Left renal pelvis (tissue), 4 donors: Measurements from ENCODE around the gene KRT4. TPM values are rescaled to one million over a fixed set of nuclear protein-coding genes. Genes with fewer than 3 reads are reported as not detected.

Experiments
- DNase-seq, 4 donors: peaks; one replicate each; pipeline ENCODE4 v3.0.0-alpha.2; 2013; ENCODE audit warnings: low read depth in 4 of 4, low spot score in 3 of 4
- polyA plus RNA-seq, 4 donors: library from polyadenylated mRNA; unstranded; fragments of 120-200 nt; gene quantifications; one replicate each; pipeline ENCODE4 v1.2.1, GENCODE V29; 2013; ENCODE audit not compliant: insufficient read length in 4 of 4

The KRT4 gene
- polyA plus RNA-seq, 4 donors, result 0.17 to 2.7 (median 0.65) TPM

DNA sequence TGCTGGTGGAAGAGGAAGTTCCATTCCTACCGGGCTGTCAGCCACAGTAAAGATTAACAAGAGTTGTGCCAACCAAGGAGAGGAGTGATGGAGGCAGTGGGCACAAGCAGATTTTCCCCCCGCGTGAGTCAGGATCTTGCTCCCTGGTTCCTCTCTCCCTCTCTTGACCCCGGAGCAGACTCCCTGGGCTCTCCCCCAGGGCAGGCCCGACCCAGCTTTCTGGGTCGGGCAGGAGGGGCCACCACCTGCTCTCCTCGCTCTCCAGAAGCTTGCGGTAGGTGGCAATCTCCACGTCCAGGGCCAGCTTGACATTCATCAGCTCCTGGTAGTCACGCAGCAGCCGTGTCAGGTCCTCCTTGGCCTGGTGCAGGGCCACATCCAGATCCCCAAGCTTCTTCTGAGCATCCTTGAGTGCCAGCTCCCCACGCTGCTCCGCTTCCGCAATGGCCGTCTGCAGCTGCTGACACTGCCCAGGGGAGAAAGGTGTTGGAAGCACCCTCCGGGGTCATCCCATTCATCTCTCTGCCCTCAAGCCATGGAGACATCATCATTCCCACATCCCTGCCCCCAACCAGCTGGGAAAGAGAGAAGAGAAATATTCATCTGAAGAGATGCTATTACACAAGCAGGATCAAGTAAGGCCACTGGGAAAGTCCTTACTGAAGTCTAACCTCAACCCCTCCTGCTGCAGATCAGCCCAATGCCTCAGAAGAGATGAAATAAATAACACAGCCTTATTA, 9.0 kb upstream of the KRT4 start:
- no peak for DNase-seq

DNA sequence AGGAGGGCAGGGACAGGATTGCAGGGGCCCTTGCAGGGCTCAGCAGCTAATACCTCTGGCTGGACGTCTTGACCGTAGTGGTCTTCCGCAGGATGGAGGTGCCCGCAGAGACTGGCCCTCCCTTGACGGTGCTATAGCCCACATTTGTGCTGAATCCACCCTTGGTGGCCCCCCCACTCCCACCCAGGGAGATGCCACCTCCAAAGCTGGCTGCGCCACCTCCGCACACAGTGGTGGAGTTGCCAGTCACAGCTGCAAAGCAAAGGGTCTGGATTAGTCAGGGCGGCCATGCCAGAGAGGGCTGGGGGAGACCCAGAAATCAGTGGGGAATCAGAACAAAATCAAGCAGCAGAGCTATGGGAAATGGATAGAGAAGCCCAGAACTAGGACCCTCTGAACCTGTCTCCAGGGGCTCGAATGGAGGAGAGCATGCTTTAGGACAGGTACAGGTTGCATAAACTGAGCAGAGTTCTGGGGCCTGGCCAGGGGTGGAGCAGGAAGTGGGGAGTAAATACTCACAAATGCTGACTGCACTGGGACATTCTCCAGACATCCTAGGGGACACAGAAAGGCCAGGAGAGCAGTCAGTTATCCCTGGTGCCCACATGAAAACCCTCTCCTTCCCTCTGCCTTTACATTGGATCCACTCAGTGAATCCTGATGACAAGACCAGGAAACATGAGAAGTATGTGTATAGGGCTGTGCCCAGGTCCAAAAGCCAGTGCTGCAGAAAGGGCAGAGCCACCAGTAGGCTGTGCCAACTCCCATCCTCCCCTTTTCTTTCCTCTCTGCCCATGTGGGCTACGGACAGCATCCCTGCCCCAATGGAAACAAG, 8.1 kb upstream of the KRT4 start:
- DNase-seq, result no peak

DNA sequence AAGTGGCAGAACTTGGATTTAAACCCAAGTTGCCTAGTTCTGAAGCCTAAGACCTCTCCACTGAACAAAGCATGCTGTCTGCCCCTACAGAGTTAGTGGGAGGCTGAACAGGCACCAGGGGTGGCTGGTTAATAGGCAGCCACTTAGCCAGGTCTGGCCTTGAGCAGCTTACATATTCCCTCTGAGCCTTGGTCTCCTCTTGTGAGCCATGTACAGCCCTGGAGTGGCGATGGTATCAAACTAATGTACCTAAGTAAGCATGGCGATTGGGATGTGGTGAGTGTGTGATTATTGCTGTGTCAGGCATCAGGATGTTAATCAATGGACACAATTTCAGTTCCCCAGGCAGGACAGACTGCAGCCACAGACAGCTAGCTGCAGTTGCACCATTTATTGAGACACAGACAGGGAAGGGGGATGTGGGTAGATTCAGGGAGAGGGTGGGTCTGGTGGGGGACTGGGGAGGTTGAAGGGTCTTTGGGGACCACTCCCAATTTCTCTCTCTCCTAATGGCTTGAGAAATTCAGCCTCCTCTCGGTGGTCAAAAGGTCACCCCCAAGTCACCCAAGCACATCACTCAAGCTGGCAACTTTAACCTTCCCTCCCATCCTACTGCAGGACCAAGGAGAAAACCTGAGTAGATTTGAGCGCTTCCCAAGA, 7.3 kb upstream of the KRT4 start:
- DNase-seq, result no peak

DNA sequence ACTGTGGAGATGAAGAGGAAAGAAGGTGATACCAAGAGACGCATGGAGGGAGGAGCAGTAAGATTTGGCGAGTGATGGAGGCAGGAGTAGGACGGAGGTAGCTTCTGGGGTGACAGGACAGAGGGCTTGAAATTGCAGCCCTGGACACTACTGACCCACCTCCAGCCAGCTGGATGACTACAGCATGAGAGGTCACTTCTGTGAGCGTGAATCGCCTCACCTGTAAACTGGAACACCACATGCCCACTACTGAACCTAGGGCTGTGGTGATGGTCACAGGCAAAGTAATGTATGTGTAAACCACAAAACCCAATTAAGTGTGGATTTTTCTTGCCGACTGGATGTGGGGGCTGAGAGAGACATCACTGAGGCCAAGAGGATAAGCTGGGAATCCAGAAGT, 6.6 kb upstream of the KRT4 start:
- DNase-seq, result no peak

DNA sequence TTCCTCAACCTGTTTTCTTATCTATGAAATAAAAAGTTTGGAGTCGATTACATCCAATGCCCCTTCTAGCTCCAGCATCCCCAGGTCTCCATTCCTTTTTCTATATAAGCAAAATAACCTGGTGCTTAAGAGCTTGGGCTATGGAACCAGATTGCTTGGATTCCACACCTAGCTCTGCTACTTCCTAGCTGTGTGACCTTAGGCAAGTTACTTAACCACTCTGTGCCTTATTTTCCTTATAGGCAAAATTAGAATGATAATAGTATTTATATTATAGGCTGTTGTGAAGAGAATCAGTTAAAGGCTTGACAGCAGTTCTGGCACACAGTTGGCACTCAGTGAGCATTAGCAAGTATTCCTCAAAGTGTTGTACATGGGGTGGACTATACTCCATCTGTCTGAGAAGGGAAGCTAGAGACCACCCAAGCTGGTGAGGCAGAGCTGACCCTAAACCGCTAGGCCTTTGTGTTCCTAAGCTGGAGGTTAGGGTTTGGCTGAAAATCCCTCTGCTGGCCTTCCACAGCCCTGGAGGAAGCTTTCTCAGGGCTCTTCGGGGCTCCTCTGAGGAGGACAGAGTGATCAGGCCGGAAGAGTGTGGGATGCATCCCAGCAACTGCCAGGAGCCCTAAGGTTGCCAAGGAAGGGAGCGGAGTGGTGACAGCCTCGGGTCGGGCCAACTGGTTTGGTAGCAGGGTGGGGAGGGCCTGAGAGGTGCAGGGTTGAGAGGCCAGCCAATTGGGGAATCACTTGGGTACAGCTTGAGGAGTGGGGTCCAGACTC, 6.0 kb upstream of the KRT4 start:
- no peak for DNase-seq

DNA sequence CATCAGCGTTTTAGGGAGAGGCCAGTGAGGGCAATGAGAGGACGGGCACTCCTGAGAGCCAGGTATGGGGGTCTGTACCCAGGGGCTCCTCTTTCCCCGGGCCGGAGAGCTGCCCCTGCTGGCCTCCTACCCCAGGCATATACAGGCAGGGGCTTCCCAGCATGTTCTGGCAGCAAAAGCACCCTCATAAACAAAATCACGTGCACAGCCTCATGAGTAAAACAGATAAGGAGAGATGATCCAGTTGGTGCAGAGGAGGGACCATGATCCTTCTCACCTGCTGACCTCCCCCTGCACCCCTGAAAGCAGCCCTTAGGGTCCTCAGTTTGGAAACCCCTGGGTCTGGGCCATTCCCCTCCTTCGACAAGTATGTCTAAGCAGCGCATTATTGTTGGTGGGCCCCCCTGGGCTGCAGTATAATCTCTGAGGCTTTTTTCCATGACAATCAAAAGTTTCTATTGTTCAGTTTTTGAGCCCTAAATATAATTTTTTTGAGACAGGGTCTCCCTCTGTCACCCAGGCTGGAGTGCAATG, 5.0 kb upstream of the KRT4 start:
- DNase-seq, result no peak

DNA sequence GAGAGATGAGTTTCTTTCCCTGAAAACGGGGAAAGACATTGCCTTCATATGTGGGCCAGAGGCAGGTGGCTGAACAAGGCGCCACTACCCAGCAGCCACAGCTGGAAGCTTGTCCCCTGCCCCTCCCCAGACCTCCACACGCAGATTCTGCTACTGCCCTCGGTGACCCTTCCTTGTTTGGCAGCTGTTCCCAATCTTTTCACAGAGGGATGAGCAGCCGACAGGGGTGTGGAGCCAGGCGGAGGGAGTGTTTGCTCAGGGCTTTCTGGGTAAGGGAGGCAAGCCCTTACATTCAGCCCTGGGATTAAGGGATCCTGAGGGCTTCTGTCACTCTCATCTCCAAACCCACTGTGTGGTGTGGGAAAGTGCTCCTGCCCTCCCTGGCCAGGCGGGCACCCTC, 4.5 kb upstream of the KRT4 start:
- no peak for DNase-seq

DNA sequence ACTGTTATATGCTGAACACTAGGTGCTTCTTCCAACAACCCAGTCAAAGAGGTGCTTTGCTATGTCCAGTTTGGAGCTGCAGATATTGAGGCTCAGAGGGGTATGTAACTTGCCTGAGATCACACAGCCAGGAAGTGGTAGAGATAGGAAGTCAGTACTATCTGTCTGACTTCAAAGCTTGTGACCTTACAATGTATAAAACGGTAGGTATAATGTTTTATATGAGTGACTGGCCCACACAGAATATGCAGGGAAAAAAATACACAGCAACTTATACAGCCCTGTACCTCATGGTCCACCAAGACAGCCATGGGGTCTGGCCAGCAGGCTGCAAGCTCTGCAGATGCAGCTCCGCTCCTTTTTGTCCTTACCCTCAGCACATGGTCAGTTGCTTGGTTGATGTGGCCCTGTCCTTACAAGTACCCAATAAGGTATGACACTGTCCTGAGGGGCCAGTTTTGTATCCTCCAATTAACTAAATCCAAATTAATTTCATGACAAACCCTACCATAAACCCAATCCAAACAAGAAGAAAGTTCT, 3.9 kb upstream of the KRT4 start:
- DNase-seq, result no peak

DNA sequence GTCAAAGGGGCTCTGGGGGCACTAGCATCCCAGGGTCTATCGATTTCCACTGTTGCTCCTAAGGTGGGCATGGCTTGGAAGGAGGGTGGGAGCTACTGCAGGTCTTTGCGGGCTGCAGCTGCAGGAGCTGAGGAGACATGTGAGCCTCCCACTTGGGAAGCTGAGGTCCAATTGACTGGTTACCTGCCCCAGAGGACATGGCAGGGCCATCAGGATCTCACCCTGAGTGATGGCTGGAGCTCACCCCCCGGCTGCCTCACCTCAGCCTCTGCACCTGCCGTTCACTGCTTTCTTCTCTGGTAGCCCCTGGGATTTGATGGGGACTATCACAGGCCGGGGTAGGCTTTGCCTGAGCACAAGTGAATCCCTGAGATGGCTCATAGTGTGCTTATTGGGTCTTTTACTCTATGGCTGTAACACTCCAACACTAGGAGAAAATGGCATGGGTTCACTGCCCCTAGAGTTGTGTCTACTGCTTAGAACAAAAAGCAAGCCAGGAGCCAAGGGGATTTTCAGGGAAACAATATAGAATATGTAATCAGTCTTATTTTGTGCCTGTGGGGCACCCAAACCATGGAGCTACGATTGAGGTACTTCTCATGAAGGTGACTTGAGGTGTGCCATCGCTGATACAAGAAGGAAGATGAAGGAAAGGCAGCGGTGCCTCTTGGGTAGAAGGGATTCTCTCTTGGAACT, 3.2 kb upstream of the KRT4 start:
- no peak for DNase-seq

DNA sequence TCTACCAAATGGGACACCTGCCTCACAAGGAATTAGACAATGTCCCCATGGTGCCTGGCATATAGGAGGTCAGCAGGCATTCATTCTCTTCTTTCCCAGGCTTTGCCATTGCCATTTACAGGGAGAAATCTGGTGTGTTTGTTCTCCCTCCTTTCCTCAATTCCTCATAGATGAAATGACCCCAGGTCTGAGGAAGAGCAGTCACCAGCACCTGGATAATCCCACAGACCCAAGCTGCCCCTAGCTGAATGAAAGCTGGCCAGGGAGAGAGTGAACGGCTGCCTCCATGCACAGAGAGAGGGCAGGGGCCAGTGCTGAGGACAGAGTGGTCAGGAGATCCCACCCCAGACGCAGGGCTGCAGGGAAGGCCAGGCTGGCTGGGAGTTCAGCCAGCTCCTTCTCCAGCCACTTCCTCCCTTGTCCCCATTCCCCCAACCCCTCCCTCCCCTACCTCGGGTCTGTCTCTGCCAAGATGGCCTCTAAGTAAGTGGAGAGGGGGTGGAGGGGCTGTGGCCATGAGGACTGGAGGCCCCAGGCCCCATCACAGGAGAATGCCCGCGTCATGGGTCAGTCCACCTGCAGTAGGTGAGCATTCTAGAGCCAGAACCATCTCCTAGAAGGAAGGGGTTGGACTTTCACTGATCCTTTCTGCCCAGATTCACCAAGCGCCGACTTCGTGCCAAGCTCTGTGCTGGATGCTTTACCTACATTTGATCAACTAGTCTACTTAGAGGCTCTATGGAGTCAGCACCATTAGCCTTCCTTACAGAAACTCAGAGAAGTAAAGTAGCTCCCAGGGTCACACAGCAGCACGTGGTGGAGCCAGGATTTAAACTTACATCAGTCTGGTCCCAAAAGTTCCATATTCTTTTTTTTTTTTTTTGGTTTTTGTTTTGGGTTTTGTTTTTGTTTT, 2.0 kb upstream of the KRT4 start:
- DNase-seq, result no peak

DNA sequence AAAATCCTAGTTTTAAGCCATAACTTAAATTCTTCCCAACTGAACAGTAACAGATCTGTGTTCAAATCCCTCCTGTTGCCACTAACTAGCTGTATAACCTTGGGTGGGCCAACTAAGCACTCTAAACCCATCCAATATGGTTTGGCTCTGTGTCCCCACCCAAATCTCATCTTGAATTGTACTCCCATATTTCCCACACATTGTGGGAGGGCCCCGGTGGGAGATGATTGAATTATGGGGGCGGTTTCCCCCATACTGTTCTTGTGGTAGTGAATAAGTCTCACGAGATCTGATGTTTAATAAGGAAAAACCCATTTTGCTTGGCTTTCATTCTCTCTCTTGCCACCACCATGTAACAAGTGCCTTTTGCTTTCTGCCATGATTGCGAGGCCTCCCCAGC, 1.2 kb upstream of the KRT4 start:
- no peak for DNase-seq

DNA sequence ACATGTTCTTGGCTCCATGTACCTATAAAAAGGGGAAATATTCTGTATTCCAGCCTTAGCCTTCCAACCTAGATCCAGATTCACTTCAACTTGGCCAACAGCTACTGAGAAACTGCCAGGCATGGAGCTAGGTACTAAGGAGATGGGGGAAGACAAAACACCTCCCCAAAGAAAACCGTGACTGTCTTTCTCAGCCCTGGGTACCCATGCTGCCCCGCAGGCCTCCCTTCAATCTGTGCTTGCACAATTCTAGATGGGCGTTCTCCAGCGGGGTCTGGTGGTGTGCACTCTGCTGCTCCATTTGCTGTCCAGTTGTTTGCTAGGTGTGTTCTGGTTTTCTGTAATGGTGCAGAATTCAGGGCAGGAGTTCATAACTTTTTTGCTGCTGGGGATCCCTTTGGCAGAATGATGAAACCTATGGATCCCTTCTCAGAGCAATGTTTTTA, 817 bp upstream of the KRT4 start:
- DNase-seq, result no peak

DNA sequence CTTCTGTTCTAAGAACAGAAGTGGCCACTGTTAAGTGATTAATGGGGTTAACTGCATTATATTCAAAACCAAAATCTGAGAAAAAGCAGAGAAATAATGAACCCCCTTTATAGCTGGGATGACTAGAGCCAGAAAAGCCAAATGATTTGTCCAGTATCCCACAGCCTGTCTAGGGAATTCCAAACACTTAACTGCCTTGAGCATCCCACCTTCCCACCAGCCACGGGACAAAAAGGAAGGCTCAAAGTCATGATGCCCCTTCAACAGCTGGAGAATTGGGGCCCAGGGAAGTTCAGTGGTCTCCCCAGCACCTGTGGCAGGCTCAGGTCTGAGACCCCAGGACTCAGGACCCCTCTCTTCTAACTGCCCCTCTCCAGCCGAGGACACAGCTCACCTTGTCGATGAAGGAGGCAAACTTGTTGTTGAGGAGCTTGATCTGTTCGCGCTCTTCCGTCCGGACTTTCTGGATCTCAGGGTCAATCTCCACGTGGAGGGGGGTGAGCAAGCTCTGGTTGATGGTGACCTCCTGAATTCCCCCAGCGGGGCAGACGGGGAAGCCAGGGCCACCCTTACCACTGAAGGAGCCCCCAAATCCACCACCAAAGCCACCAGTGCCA, 605 bp downstream of the KRT4 start:
- no peak for DNase-seq

DNA sequence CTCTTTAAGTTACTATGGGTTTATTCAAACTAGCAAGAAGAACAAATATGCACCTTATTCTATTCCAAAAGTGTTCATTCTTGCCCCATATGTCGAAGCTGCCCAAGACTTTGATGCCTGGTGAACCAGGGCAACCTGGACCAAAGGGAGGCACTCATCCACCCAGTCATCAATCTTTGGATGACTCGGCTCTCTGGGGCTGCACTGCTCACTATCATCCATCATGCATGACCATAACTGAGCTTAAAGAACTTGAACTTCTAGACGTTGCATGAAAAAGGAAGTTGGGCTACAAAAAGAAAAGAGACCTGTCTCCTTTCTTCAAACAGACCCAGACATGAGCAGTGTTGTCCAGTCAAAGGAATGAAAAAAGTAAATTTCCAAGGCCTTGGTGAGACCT, 1.2 kb downstream of the KRT4 start:
- DNase-seq, result no peak

DNA sequence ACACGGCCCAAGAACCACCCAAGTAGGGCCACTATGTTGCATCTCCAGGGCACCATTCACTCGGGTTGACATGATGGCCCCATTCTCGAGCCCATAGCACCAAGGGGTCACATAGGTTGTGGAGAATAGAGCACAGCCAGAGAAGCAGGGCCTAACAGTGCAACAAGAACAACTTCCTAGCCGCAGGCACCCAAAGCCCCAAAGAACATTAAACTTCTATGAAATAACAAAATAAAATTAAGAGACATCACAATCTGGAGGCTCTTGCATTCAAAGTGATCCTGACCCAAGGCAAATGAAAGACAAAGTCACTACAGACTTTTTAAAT, 1.9 kb downstream of the KRT4 start:
- no peak for DNase-seq

DNA sequence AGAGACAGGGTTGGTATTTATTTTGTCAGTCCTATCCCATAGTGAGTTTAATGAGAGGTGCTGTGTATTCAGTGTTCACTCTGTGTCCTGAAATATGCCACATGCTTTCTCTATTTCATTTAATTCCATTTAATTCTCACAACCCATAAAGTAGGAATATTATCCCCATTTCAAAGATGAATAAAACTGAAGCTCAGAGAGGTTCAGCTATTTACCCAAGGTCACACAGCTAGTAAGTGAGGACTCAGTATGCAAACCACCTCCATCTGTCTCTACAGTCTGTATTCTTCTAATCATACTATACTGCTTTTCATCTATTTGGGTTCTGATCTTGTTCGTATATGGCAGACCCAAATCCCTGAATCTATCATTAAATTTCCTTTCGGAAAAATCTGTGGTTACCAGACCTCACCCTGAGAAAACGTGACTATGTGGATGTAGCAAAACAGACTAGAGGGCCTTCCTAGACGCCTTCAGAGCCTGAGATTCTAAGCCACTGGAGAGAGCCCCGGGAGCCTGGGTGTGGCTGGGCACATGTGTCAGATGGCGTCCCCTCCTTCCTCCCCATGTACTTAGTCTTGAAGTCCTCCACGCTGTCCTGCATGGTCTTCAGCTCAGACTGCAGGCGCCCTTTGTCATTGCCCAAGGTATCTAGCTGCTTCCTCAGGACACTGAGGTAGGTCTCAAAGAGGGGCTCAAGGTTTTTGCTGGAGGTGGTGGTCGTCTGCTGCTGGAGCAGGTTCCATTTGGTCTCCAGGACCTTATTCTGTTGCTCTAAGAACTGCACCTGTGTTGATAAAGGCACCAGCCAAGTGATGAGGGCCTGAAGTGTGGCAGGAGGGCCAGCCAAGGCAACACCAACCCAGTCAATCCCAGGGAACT, 2.5 kb downstream of the KRT4 start:
- DNase-seq, result no peak

DNA sequence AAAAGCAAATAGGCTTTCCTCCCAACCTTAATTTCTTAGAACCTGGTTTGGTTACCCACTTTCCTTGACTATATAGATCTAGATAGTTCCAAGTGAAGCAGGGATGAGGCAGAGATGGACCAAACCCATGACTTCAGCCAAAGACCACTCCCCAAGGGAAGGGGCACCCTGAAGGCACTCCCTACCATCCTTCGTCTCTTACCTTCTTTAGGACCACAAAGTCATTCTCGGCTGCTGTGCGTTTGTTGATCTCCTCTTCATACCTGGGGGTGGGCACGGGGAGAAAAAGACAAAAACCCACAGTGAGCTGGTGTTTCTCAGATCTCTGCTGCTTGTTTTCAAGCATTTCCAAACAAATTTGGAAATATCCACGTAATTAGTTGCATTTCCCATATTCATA, 3.4 kb downstream of the KRT4 start:
- no peak for DNase-seq
